ENCODE results near the gene P4HB.

DNA sequence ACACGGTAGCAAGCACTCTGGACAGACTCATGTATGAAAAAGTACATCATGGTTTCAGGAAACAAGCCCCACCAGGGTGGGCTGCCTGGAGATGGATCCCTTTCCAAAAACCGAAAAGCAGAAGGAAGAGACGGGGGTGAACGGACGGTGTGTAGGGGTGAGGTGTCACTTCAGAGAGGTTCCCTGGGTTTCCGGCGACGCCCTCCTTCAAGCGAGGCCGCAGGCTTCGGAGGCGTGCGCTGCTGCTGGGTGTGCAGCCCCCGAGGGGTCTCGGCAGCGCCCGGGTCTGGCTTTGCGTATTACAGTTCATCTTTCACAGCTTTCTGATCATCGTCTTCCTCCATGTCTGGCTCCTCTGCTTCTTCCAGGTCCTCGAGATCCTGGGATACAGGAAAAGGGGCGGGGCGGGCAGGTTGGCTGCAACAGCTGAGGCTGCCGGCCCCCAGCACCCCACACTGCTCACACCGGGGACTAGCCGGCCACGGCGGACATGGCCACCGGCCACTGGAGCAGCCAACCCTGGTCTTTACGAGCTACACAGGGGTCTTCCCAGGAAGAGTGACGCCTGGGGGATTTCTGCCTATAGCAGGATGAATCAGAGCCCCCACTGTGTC lies 16.5 kb downstream of the P4HB start:
- TF ChIP-seq ZNF571 (tag by site-specific recombination; IDR thresholded peaks at IDR 0.05) (no peak), ZNF785 (tag by site-specific recombination; IDR thresholded peaks at IDR 0.05) (no peak), ZNF16 (tag by site-specific recombination; IDR thresholded peaks at IDR 0.05; ENCODE audit: low read depth) (no peak), TCF7L2 (IDR thresholded peaks at IDR 0.05; ENCODE audit: borderline replicate concordance, low read depth, low read length) (no peak)

All from HEK293 (cell line).